HG03565 (cell line): ENCODE results near the gene IKZF1.

Source experiments
- ATAC-seq: cut with Tn5 transposase; IDR thresholded peaks from one replicate; pipeline ENCODE4 v1.9.1; 2021; ENCODE audit warnings: mild to moderate bottlenecking, moderate library complexity; ENCODE audit not compliant: unreplicated experiment

The IKZF1 gene

GRCh38 chr7:50399635-50400034 lies 95.1 kb downstream of the IKZF1 start:
- ATAC-seq: no peak

GRCh38 chr7:50400114-50400513 lies 95.6 kb downstream of the IKZF1 start:
- ATAC-seq: no peak

- no peak for ATAC-seq
Measured at GRCh38 chr7:50404392-50404791, 99.9 kb downstream of the IKZF1 start.

- ATAC-seq: no peak
Measured at GRCh38 chr7:50405221-50405620, 100.7 kb downstream of the IKZF1 start.

GRCh38 chr7:50406935-50407334 lies 102.4 kb downstream of the IKZF1 start:
- no peak for ATAC-seq

GRCh38 chr7:50409856-50410745 lies 105.6 kb downstream of the IKZF1 start:
- ATAC-seq: peak; percentile 48

- ATAC-seq: no peak
Measured at GRCh38 chr7:50411332-50411731, 106.8 kb downstream of the IKZF1 start.

GRCh38 chr7:50412973-50413372 lies 108.5 kb downstream of the IKZF1 start:
- ATAC-seq: no peak

- no peak for ATAC-seq
Measured at GRCh38 chr7:50413561-50413960, 109.0 kb downstream of the IKZF1 start.

GRCh38 chr7:50415844-50416364 lies 111.4 kb downstream of the IKZF1 start:
- ATAC-seq: no peak

- peak; percentile 80 for ATAC-seq
Measured at GRCh38 chr7:50416527-50417182, 112.1 kb downstream of the IKZF1 start.

- peak; percentile 83 for ATAC-seq
Measured at GRCh38 chr7:50418086-50418515, 113.6 kb downstream of the IKZF1 start.

GRCh38 chr7:50418526-50419290 lies 114.2 kb downstream of the IKZF1 start:
- ATAC-seq: no peak

GRCh38 chr7:50421043-50421442 lies 116.5 kb downstream of the IKZF1 start:
- ATAC-seq: no peak

- ATAC-seq: no peak
Measured at GRCh38 chr7:50422858-50423257, 118.3 kb downstream of the IKZF1 start.

GRCh38 chr7:50423860-50424259 lies 119.3 kb downstream of the IKZF1 start:
- ATAC-seq: no peak

GRCh38 chr7:50425318-50425717 lies 120.8 kb downstream of the IKZF1 start:
- no peak for ATAC-seq

- ATAC-seq: no peak
Measured at GRCh38 chr7:50426280-50427045, 121.9 kb downstream of the IKZF1 start.

- no peak for ATAC-seq
Measured at GRCh38 chr7:50427518-50427917, 123.0 kb downstream of the IKZF1 start.

- no peak for ATAC-seq
Measured at GRCh38 chr7:50428911-50429310, 124.4 kb downstream of the IKZF1 start.
